Left ventricle myocardium superior (tissue), 1 donor: Measurements from ENCODE around the gene LRP4. TPM values are rescaled to one million over a fixed set of nuclear protein-coding genes. Genes with fewer than 3 reads are reported as not detected.

Experiments used
- ATAC-seq: fragments of 200-7000 bp; cut with Tn5 transposase; one replicate; pipeline ENCODE4 v1.9.1; 2020; ENCODE audit warnings: mild to moderate bottlenecking, moderate library complexity
- DNase-seq: peaks from one replicate; pipeline ENCODE4 v3.0.0-alpha.2; 2020
- intact Hi-C: fragments of 100-400 bp; cut with micrococcal nuclease; formaldehyde crosslinking; loops from one replicate; pipeline ENCODE4 v1.11.0; 2022
- total RNA-seq: library from RNA; stranded (reverse); fragmentation: NEBNext Ultra II Directional; extraction: Animal tissue kit (Norgen Biotek cat#: 25700); gene quantifications from one replicate; pipeline ENCODE4 v1.2.1, GENCODE V29; 2021
- donor health status: DM: no; HTN: yes; CAD: no; lungs with severe emphysema.

Gene LRP4
- total RNA-seq, 1 donor from 2014 or later, result 21.9 TPM

GRCh38 chr11:46899501-46900025, 18.8 kb downstream of the LRP4 start:
- no peak for ATAC-seq
- intact Hi-C loops, result no loop called here
- no peak for DNase-seq

- no peak for DNase-seq
- no peak for ATAC-seq
- intact Hi-C loops, result no loop called here
These were observed 19.8 kb downstream of the LRP4 start for GRCh38 chr11:46898396-46899095.

- peak; percentile 25 for ATAC-seq
- DNase-seq, result no peak
- intact Hi-C loops, result no loop called here
These were observed 21.5 kb downstream of the LRP4 start for GRCh38 chr11:46896719-46897406.

- intact Hi-C loops, result no loop called here
- ATAC-seq, result peak; percentile 96
- DNase-seq, result peak; percentile 89
These were observed 22.5 kb downstream of the LRP4 start for GRCh38 chr11:46895821-46896220.

GRCh38 chr11:46894961-46895360, 23.4 kb downstream of the LRP4 start:
- intact Hi-C loops, result no loop called here
- ATAC-seq (no peak), DNase-seq (no peak)

GRCh38 chr11:46894506-46894905, 23.8 kb downstream of the LRP4 start:
- DNase-seq, result no peak
- intact Hi-C loops, result no loop called here

GRCh38 chr11:46892838-46893237, 25.5 kb downstream of the LRP4 start:
- DNase-seq, result no peak
- intact Hi-C loops, result no loop called here
- ATAC-seq, result no peak

More at GRCh38 chr11:46894506-46894905, 23.8 kb downstream of the LRP4 start:
- no peak for ATAC-seq

- DNase-seq (no peak), ATAC-seq (no peak)
- intact Hi-C loops, result no loop called here
These were observed 26.2 kb downstream of the LRP4 start for GRCh38 chr11:46892109-46892508.

- ATAC-seq (no peak), DNase-seq (no peak)
- intact Hi-C loops, result no loop called here
These were observed 27.7 kb downstream of the LRP4 start for GRCh38 chr11:46890665-46891064.

GRCh38 chr11:46889689-46890475, 28.5 kb downstream of the LRP4 start:
- intact Hi-C loops, result loop anchor here (2.0 kb wide), 1 partner anchor 263 kb away; no protein-coding TSS in a partner anchor
- peak; percentile 32 for DNase-seq
- peak; percentile 83 for ATAC-seq

- no peak for DNase-seq
- no peak for ATAC-seq
- intact Hi-C loops, result loop anchor here (2.0 kb wide), 1 partner anchor 264 kb away; no protein-coding TSS in a partner anchor
These were observed 29.1 kb downstream of the LRP4 start for GRCh38 chr11:46889251-46889650.

GRCh38 chr11:46888636-46889035, 29.7 kb downstream of the LRP4 start:
- intact Hi-C loops, result loop anchor here (2.0 kb wide), 1 partner anchor 264 kb away; no protein-coding TSS in a partner anchor
- ATAC-seq, result no peak
- no peak for DNase-seq

- intact Hi-C loops, result no loop called here
- no peak for ATAC-seq
- no peak for DNase-seq
These were observed 32.1 kb downstream of the LRP4 start for GRCh38 chr11:46886211-46886610.

- DNase-seq (no peak), ATAC-seq (no peak)
- intact Hi-C loops, result no loop called here
These were observed 39.2 kb downstream of the LRP4 start for GRCh38 chr11:46879056-46879585.

- intact Hi-C loops, result no loop called here
- ATAC-seq (no peak), DNase-seq (no peak)
These were observed 40.8 kb downstream of the LRP4 start for GRCh38 chr11:46877580-46877979.

GRCh38 chr11:46876471-46876870, 41.9 kb downstream of the LRP4 start:
- intact Hi-C loops, result no loop called here
- no peak for DNase-seq
- ATAC-seq, result no peak

- DNase-seq, result no peak
- intact Hi-C loops, result no loop called here
- ATAC-seq, result no peak
These were observed 43.8 kb downstream of the LRP4 start for GRCh38 chr11:46874586-46874985.

- DNase-seq (no peak), ATAC-seq (no peak)
- intact Hi-C loops, result no loop called here
These were observed 49.4 kb downstream of the LRP4 start for GRCh38 chr11:46868912-46869311.

- ATAC-seq (no peak), DNase-seq (no peak)
- intact Hi-C loops, result no loop called here
These were observed 53.0 kb downstream of the LRP4 start for GRCh38 chr11:46865340-46865739.
